UCSD-AML1 (cell line): Measurements from ENCODE around the gene CENPB.
"Not testable (repeated sequence)": the region's sequence is repeated elsewhere in the genome, so short reads cannot be mapped to it uniquely, and the experiment has no call there.

Experiments used
- DNase-seq: peaks from one replicate; lab custom pipeline; 2025; ENCODE audit not compliant: unreplicated experiment; lab: John Stamatoyannopoulos, UW

CENPB gene

DNA sequence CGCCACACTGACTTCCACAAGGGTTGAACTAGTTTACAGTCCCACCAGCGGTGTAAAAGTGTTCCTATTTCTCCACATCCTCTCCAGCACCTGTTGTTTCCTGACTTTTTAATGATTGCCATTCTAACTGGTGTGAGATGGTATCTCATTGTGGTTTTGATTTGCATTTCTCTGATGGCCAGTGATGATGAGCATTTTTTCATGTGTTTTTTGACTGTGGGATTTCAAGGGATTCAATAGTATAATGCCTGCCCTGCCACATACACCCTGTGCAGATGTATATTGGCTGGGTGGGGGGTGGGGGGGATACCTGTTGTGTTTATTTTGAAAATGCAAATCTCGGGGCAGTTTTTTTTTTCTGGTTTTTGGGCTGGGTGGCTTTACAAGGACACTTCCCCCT, 7.6 kb upstream of the CENPB start:
- DNase-seq = not testable (repeated sequence)

DNA sequence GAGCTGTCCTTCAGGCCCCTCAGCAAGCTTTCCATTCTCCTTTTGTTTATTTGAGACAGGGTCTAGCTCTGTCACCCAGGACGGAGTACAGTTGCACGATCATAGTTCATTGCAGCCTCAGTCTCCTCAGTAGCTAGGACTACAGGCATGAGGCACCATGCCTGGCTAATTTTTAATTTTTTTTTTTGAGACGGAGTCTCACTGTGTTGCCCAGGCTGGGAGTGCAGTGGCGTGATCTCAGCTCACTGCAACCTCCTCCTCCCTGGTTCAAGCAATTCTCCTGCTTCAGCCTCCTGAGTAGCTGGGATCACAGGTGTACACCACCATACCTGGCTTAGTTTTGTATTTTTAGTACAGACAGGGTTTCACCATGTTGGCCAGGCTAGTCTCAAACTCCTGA, 2.7 kb upstream of the CENPB start:
- DNase-seq = not testable (repeated sequence)

DNA sequence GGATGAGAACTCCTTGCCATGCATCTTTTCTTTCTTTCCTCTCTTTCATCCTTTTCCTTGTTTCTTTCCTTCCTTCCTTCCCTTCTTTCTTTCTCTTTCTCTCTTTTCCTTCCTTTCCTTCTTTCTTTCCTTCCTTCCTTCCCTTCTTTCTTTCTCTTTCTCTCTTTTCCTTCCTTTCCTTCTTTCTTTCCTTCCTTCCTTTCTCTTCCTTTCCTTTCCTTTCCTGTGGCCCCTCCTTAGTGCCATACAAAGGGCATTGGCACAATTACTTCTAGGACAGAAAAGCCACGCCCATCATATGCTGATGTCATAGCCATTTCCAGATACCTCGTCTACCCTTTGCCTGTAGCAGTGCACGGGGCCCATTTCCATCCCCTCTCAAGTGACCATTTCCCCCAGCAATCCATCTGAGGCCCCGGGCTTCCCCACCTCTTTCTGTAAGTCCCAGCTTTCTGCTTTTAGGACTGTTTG, 2.2 kb upstream of the CENPB start:
- no peak for DNase-seq

DNA sequence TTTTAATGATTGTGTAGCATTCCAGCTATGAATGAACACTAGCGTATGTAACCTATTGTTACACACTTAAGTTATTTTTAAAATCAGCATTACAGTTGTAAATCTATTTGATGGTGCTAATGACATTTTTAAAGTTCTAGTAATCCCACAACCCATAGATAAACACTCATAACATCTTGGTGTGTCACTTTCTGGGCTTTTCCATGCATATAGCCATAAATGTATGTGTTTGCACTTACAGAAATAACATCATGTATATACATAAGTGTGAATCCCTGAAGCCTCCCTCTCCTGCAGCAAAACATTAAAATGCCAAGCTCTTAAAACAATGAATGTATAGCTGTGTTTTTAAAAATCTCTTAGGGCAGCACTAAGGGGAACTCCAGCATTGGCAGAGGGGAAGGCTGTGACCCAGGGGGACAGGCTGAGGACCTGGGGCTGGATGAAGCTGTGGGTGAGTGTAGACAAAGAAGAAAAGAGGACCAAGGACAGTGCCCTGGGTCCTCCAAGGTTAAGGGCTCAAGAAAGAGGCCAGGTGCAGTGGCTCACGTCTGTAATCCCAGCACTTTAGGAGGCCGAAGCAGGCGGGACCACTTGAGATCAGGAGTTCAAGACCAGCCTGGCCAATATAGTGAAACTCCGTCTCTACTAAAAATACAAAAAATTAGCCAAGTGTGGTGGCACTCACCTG, 929 bp upstream of the CENPB start:
- DNase-seq = no peak

DNA sequence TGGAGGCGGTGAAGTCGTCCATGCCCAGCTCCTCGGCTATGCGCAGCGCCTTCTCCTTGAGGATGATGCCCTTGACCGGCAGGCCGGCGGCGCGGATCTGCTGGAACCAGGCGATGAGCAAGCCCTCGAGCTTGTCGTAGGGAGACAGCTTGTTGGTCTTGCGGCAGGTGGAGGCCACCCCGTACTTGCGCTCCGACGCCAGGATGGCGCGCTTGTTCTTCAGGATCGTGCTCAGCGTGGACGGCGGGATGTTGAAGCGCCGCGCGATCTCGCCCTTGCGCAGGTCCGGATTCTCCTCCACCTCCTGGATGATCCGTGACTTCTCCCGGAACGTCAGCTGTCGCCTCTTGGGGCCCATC, 435 bp downstream of the CENPB start:
- no peak for DNase-seq

DNA sequence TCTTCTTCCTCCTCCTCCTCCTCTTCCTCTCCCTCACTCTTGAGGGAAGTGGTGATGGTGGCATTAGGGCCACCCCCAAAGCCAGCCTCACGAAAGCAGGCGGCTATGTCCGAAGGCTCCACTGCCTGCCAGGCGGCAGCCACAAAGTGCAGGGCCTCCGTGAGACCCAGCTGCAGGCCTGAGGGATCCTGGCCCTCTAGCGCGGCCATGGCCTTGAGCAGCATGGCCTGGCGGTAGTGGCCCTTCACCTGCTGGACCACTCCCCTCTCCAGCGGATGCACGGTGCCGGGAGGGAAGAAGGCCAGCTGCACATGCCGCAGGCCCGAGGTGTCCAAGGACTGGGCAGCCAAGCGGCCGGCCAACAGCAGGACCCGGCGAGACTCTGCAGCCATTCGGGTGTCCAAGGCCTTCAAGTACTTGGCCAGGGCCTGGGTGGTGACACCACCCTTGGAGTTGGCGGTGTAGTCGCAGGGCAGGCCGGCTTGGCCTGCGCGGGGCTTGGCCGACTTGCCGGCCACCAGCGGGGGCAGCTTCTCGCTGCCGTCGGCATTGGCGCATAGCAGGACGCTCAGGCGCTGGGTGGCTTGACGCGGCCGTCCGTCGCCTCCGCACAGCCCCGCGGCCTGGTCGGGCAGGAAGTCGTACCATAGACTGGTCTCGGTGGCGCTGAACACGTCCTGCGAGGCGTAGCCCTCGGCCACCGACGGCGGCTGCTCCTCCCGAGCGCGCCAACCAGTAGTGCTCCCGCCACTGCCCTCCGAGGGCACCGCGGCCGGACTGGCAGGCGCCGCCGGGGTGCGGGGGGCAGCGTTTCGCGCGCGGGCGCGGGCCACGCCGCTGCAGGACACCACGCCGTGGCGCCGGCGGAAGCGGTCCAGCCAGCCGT, 1.1 kb downstream of the CENPB start:
- DNase-seq = no peak

DNA sequence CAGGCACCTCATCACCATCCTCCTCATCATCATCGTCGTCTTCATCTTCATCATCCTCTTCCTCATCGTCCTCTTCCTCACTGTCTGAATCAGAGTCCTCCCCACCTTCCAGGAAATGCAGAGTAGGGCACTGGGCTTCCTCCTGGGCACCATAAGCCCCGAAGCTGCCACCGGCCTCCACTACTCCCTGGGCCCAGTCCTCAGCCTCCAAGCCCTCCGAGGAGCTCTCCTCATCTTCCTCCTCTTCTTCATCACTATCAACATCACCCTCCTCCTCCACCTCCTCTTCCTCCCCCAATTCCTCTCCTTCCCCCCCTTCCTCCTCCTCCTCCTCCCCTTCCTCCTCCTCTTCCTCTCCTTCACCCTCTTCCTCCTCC, 1.7 kb downstream of the CENPB start:
- no peak for DNase-seq

DNA sequence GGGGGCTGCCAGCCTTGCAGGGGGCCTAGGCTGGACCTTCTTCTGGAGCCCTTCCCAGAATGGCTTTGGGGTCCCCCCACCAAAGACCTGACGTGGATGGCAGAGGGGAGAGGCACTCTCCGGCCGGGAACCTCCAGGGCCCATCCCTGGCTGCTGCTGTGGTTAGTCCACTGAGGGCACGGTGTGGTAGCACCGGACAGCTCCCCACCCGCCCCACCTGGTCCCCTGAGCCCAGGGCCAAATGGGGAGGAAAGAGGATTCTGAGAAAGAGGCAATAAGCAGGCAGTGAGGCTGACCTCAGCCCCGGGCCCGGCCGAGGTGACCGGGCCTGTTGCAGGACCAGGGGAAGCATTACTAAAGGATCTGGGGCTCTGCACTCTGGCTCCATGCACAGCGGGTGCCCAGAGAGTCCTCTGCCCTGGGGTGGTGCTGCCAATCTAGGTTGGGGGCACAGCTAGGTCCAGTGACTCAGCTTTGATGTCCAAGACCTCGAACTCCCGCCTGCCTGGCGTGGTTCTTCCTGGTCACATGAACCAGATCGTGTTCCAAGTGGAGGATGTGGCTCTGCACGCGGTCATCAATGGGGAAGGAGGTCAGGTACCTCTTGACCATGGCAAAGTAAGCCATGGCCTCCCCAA, 2.2 kb downstream of the CENPB start:
- no peak for DNase-seq

DNA sequence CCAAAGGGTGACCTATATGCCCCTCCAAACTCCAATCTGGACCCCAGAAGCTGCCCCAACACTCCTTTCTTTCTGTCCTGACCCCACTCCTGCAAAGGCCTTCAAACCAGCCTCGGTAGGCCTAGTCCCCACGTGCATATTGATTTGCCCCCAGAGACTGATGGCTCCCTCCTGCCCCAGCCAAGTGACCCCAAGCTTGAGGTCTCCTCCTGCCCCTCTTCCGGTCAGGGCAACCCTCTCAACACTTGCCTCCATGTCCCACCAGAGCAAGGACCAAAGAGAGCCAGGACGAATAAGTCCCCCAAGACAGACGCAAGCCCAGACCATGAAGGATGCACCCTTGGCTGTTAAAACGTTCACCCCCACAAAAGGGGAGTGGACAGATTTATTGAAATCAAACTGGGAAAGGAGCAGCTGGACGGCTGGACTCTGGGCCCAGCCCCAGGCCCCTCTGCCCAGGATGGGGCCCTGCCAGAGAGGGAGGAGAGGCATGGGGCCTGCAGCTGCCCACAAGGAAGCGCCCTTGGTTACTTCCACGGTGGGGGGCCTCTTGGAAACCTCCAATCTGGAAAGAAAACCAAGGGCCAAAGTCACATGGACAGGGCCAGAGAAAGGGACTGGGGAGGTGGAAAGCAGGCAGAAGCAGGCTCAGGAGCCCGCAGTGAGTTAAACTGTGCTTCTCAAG, 2.9 kb downstream of the CENPB start:
- no peak for DNase-seq

DNA sequence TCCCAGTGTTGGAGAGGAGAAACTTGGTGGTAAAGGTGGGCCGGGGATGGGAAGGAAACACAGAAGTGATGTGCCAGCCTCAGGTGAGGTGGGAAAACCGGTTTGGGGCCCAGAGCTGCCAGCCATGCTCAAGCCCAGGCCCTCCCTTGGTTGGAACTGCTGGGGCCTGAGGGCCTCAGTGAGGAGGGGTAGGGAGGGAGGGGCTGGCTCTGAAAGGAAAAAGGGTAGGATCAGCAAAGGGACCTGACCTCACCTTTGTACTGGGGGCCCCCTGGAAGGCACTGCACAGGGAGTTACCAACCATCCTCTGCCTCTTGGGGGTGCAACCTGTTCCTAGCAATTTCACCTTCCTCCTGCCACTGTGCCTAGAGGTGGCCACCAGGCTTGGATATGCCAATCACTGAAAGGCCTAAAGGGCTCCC, 3.5 kb downstream of the CENPB start:
- DNase-seq = no peak

DNA sequence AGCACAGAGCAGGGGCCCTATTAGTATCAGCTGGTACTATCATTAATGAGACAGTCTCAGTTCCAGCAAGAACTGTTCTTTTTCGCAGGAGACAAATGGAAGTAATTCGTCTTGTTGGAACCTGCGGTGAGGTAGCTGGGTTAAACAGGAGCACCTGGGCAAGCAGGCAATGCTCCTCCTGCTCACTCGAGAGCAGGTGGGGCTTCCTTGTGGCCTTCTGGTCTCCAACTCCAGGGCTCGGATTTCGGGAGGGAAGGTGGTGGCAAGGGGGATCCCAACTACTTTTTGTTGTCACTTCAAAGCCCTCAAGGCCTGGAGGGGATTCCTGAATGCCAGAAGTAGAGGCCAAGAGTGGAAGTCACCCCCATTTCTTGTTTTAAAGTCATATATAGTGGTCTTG, 3.9 kb downstream of the CENPB start:
- DNase-seq = no peak

DNA sequence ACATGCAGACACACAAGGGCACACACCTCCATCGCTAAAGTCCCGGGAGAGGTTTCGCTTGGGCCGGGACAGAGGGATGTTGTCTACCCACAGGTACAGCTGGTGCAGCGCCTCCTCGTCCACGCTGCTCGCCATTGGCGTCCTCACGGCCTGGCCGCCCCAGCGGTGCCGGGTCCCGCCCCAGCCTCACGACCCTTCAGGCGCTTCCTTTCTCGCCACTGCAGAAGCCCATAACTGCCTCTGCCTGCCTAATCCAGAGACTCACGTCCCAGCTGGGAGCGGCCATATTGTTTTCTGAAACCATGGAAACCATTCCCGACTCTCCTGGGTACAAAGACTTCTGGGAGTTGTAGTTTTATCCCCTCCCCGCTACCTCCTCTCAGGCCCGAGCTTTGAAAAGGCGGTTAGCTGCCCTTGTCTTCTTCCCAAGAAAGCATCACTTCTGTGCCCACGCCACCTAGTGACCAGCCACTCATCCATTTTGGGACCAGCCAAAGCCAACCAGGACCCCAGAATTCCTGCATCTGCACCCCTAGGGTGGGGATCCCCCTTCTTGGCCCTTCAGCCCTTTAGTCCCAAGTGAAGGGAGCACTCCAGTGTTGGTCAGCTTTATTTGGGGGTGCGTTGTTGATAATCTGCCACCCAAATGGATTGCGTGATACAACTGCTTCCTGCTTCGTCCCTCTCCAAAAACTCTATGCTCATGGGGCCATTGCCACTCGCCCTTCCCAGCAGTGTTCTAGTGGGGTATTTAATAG, 5.2 kb downstream of the CENPB start, which contains the start of gene SPEF1:
Gene SPEF1 (minus strand): TSS at position 296 of the 758 bp plus-strand sequence. CDS start 161 bp downstream, at position 135.
- DNase-seq = peak; percentile 75

DNA sequence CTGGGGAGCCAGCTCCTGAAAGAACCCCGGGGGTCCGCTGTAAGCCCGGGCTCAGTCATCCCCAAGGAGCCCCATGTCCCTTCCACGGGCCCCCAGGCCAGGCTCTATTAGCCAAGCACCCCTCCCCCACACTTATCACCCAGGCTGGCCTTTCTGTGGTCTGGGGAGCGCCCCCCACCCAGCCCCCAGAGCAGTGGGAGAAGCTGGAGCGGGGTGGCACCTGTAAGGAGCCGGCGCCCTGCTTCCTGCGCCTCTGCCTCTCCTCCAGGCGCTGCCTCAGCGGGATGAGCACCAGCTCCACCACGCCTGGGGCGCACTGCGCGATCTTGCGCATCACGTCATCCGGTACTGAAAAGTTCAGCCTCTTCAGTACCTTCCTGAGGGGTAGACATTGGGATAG, 7.6 kb downstream of the CENPB start:
- DNase-seq = no peak

DNA sequence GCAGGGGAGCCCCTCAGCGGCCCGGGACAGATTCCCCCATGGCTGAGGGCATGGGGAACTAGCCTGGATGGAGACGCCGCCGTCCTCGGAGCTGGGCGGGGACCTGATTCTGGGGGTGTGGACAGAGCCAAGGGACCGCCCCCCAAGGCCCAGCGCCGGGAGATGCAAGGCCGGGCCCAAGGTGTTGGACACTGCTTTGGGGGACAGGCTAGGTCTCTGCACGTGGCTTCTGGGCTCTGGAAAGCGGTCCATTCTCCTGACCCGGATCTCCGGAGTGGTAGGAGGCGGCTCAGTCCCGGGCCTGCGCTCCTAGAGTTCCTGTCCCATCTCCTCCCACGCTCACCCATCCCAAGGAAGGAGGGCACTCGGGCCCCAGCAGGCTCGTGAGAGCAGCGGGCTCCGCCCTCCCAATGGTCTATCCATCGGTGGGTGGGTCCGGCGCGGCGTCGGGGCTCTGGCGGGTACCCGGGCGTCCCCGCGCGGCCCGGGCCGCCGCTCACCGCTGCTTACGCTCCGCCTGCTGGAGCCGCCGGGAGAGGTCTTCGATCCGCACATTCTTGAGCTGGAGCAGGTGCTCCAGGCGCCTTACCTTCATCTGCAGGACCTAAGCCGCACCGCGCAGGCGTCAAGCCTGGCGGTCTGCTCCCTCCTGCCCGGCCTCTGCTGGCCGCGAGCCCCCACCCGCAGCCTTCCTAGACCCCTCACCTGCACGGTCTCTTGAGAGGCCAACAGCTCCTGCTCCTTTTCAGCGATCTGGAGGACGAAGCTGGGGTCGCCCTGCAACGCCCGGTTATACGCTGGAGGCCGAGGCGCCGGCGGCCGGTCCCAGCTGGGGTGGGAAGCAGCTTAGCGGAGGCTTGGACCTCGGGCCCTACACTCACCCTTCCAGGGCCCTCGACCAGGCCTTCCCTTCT, 8.6 kb downstream of the CENPB start:
- DNase-seq = no peak

DNA sequence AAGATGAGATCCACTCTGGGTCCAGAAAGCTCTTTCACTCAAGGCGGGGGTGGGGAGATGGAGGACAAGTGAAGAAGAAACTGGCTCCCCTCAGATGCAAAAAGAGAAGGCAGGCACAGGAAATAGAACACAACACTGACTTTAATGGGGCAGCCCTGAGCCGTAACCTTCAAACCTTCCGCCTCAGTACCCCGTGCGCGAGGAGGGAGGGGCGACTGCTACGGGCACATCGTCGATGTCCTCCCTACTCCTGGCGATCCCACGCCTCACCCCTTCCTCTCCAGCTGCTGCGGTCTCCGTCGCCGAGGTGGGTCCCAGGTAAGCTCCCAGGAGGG, 9.2 kb downstream of the CENPB start:
- DNase-seq = no peak

DNA sequence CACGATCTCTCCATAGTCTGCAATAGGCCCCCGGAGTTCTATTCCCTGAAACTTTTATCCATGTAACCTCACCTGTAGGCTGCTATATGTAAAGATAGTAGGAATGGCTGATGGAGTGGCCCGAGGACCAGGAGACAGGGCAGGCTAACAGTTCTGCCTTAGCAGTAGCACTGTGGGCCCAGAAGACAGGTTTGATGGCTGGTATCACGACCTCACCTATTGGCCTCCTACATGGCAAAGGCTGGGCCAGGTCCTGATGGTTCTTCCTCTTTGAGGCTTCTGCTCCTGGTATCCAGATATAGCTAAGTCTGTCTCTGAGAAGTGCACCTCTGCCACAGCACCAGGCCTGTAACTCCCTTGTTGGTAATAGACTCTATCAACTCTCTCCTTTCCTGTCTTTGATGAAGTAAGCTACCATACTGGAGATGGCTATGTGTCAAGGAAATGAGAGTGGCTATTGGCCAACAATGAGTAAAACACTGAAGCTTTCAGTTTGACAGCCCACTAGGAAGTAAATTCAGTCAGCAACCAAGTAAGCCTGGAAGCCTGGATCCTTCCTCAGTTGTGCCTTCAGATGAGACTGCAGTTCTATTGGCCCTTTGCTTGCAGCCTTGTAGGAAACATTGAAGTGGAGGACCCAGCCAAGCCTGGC, 11.0 kb downstream of the CENPB start:
- DNase-seq = no peak

DNA sequence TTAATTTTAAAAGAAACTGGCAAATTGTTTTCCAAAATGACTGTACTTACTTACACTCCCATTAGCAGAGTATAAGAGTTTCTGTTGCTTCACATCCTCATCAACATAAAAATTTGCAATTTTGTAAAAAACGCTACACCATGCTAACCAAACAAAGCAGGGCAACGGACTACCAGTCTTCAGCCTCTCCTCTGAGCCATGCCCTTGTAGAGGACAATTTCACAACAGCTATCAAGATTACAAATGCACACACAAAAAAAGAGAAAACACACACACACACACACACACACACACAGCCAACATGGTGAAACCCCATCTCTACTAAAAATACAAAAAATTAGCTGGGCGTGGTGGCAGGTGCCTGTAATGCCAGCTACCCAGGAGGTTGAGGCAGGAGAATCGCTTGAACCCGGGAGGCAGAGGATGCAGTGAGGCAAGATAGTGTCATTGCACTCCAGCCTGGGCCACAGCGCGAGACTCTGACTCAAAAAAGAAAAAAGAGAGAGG, 14.9 kb downstream of the CENPB start:
- no peak for DNase-seq

DNA sequence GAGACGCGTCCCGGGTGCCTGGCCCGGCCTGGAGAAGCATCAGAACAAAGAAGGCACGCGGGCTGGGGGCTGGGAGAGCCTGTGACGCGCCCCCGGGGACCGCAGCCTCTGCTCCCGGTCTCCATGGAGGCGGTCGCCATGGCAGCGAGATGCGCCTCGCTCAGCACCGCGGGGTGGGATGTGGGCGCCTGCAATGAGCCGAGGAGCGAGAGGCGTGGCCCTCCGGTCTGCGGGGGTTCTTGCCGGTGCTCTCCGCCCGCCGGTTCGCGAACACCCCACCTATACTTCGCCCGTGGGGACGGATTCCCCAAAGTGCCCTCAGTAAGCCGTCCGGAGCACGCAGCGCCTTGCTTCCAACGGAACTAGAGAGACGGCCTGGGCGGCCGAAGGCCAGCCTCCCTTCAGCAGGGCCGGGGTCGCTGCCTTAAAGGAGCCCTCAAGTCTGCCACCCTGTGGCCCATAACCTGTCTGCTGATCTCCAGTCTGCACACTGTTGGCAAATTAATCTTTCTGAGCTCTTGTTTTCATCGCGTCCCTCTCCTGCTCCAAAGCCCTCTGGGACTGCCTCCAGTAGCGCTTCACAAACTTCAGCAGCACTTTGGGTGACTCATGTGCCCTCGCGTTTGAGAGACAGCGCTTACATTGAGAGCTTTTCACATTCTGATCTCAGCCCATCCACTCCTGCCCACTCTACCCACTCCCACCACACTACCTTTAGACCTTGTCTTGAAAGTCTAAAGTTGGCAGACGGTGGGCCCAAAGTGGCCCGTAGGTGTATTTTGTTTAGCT, 18.0 kb downstream of the CENPB start:
- peak; percentile 80 for DNase-seq
